A673 (cell line): Measurements from ENCODE around the gene SIRPD.

ENCODE experiments used
- EZH2 ChIP-seq: fragments of 200-600 bp; sonication (generic); IDR thresholded peaks from 2 replicates; pipeline ENCODE4 v1.6.1; 2017; ENCODE audit warnings: borderline replicate concordance, low read depth, mild to moderate bottlenecking, mixed read lengths, antibody characterized with exemption, low read length; ENCODE audit not compliant: poor library complexity, severe bottlenecking
- TF ChIP-seq, protein P1 (sequence below): fragments of 300-800, 200-600 bp; sonication (generic); conservative IDR thresholded peaks from 2 replicates; pipeline ENCODE4 v1.5.1; 2017; ENCODE audit warnings: low read depth, mild to moderate bottlenecking, antibody characterized with exemption, low read length, moderate library complexity, mixed read lengths

DNA sequence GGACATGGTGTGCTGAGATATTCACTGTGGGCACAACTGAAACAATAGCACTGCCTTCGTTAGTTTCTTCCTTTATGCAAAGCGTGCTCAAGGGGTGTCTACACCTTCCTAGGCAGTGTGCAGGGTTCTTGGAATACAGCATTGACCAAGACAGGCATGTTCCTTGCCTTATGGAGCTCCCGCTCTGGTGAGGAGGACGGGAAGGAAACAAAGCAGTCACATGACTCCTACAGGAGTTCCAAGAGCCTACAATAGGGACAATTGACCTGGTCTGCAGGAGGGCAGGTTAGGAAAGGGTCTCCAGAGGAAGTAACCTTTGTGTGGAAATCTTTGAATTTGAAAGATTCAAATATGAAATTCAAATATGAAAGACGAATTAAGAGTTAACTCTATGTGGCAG is 40.5 kb downstream of the SIRPD start:
- TF ChIP-seq, protein P1, sequence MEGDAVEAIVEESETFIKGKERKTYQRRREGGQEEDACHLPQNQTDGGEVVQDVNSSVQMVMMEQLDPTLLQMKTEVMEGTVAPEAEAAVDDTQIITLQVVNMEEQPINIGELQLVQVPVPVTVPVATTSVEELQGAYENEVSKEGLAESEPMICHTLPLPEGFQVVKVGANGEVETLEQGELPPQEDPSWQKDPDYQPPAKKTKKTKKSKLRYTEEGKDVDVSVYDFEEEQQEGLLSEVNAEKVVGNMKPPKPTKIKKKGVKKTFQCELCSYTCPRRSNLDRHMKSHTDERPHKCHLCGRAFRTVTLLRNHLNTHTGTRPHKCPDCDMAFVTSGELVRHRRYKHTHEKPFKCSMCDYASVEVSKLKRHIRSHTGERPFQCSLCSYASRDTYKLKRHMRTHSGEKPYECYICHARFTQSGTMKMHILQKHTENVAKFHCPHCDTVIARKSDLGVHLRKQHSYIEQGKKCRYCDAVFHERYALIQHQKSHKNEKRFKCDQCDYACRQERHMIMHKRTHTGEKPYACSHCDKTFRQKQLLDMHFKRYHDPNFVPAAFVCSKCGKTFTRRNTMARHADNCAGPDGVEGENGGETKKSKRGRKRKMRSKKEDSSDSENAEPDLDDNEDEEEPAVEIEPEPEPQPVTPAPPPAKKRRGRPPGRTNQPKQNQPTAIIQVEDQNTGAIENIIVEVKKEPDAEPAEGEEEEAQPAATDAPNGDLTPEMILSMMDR, result no peak
- TF ChIP-seq EZH2, result no peak
